GM19043 (cell line): ENCODE data around the gene OR56A1.
"Not testable (repeated sequence)": the region's sequence is repeated elsewhere in the genome, so short reads cannot be mapped to it uniquely, and the experiment has no call there.

Experiments used
- ATAC-seq: cut with Tn5 transposase; IDR thresholded peaks from one replicate; pipeline ENCODE4 v1.9.1; 2021; ENCODE audit warnings: low read depth; ENCODE audit not compliant: unreplicated experiment

The OR56A1 gene, protein sequence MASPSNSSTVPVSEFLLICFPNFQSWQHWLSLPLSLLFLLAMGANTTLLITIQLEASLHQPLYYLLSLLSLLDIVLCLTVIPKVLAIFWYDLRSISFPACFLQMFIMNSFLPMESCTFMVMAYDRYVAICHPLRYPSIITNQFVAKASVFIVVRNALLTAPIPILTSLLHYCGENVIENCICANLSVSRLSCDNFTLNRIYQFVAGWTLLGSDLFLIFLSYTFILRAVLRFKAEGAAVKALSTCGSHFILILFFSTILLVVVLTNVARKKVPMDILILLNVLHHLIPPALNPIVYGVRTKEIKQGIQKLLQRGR

DNA sequence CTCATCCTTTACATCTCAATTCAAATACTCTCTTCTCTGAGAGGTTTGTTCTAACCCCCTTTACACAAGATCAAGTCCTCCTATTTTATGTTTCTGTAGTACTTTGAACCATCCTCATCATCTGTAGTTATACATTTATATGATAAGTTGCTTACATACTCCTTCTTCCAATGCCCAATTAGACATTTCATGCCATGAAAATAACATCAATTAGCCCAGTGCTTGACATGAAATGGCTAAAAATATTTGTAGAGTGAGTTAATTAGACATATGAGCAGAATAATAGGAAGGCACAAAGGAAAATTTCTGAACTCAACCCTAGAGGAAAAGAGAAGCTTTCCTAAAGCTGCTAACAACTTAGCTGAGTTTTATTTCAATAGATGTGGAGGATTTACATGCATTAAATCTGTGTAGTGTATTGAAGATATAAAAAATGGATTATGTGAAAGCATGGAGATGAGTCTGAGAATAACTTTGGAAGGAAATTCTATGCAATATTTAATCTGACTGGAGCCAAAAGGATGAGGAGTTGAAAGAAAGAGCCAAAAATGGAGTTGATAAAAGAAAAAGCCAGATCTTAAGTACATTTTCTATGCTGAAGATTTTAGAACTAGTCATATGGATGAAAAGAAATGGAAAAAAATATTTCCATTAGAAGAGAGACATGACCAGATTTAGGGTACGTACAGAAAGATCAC, at the start of gene OR56A1:
TSS of gene OR56A1 (minus strand) at position 51 of the 698 bp plus-strand sequence. CDS start 3,066 bp downstream, outside the sequence.
- no peak for ATAC-seq

DNA sequence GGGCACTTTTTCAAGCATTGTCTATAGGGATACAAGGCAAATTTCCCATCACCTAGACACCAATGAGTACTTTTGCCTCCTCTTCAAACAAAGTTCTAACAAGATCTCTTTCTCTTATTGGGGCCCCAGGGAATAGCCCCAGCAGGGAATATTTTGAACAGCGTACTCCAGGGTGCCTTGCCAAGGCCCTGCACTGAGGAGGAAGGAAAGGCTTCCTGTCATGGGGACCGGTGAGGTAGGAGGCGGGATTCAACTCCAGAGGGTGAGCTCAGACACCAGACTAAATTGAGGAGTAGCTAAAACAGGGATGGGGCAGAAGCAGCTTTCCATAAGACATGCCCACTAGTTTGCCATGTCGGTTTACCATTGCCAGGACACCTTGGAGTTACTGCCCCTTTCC, 48.9 kb upstream of the OR56A1 start:
- no peak for ATAC-seq

DNA sequence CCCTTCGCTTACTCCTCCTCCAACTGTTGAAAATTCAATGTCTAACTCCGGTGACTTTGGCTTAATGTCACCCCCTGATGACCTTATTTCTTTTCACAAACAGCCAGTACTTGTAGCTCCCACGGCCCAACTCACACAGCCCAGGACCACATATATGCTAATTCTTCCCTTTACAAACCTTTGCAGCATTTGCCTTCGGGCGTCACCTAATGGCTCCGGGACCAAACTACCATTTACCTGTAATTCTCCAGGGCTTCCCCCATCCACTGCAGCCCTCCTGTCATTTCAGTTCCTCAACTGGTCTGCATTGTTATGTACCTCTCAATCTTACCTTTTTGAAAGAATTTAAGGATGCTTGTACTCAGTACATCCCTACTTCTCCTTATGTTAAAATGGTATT, 47.2 kb upstream of the OR56A1 start:
- no peak for ATAC-seq

DNA sequence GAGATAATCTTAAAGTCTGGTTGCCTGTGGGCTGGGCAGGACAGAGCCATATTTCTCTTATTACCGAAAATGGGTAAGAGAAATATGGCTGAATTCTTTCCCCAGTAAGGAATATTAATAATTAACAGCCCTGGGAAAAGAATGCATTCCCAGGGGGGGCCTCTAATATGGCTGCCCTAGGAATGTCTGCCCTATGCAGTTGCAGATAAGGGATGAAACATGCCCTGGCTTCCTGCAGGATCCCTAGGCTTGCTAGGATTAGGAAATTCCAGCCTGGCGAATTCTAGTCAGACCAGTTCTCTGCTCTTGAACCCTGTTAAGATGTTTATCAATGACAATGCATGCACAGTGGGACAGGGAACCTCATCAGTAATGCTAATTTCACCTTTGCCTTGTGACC, 45.9 kb upstream of the OR56A1 start:
- ATAC-seq, result not testable (repeated sequence)

DNA sequence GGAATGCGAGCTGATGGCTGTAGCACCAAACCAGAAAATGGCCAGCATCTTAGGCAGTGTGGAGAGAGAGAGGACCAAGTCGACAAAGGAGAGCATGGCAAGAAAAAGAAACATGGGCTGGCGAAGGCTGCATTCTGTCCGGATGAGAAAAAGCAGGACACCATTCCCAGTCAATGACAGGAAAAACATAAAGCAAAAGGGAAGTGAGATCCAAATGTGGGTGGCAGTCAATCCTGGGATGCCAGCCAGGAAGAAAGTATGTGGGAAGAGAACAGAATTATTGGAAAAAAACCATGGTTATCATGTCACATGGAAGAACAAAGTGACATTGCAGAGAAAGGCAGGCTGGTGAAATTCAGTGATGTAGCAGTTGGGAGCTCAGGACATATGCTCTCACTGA, 36.9 kb upstream of the OR56A1 start:
- no peak for ATAC-seq

DNA sequence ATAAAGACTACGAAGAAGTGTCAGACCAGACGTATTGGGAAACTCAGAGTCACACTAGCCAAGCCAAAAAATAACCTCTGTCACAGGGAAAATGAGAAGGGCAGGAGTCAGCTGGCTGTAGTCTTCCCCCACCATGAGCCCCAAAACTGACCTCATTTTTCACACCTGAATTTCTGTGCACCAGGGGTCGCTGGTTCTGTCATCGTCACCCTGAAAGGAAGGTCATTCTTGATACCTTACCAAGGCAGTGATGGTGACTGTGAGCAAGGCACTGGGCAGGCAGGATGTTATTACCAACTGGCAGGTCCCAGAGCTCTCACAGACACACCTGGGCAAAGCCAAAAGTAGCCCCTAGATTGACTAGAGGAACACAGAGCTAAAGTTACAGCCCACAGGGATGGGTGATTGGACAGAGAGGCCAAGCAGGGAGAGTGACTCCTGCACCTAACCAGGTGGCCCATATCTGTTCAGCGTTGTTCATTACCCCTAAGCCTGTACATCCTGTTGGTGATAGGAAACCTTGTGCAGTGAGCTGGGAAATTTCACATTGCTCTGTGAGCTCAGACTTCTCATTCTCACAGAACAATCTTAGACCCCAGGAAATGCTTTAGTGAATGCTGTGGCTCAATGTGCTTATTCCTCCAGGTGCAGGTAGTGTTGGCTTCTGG, 32.3 kb upstream of the OR56A1 start:
- peak; percentile 61 for ATAC-seq

DNA sequence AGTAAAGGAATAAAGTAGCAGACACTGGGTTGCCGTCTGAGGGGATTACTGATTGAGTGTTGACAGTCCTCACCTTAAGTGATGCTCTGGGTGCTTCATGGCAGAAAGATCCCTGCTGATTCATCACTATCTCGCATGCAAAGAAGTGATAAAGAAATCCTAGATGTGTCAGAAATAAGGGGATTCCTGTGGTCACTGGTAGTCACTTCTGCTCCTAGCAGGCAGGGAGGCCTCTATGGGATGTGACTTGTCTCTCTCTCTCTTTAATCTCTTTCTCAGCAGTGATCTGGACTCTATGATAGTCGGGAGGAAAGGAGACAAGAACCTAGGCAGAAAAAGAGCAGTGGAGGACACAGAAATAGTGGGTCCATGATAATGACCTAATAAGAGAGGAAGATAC, 30.9 kb upstream of the OR56A1 start:
- ATAC-seq, result no peak

DNA sequence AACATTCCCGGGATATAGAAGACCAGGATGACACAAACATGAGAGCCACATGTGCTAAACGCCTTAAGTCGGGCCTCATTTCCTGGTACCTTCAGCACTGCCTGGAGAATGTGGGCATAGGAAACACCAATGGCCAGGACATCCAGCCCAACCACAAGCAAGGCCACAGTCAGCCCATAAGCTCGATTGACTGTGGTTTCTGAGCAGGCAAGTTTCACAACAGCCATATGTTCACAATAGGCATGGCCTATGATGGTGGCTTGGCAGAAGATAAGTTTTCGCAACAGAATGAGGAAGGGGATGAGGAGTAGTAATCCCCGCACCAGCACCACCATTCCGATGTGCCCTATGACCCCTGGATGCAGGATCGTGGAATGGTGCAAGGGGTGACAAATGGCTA, 26.9 kb upstream of the OR56A1 start:
- no peak for ATAC-seq

DNA sequence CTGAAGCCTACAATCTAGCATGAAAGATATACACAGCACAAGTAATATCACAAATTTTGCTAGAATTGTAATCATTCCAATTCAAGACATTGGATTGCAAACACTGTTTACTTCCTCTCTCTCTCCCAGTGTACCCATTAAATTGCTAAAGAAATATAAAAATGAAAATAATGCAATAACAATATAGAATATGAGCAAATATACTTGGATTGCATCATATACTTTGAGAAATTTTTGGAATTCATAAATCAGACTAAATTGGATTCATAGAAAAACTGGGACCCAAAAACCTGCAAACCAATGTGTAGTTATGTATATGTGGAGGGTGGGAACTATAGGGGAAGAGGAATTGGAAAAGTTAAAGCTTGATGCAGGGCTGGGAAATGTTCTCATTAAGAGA, 25.0 kb upstream of the OR56A1 start:
- no peak for ATAC-seq

DNA sequence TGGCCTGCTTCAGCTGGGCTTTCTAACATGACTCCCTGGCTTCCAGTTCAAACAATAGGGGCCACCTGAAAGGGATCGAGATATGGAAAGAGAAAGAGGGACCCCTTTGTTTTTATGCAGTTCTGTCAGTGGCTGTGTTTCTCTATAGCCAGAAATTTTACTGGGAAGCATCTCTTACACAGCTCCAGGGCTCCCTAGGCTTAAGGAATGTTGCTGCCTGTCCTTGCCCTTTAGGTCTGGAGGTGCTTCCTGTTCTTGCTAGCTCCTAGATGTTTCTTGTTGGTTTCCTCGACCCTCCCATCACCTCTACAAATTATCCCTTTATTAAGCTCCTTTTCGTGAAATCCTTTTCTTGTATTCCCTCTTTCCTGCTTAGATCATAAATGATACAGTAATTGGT, 21.8 kb upstream of the OR56A1 start:
- no peak for ATAC-seq

DNA sequence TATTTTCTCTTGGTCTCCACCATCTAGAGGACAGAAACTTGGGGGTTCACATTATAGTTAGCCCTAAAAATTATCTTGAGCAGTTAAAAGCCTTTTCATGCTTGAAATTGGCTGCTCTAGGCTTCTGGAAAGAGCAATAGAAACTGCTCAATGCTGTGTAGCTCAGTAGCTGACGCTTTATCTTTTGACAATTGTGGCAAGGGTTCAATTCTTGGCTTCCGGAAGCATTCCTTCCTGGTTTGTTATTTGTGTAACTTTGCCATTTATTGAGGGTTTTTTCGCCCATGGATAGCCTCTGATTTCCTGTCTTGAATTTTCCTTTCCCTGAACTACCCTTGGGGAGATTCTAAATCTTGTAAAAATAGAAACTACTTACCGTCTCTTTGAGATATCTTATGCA, 10.3 kb upstream of the OR56A1 start:
- no peak for ATAC-seq

DNA sequence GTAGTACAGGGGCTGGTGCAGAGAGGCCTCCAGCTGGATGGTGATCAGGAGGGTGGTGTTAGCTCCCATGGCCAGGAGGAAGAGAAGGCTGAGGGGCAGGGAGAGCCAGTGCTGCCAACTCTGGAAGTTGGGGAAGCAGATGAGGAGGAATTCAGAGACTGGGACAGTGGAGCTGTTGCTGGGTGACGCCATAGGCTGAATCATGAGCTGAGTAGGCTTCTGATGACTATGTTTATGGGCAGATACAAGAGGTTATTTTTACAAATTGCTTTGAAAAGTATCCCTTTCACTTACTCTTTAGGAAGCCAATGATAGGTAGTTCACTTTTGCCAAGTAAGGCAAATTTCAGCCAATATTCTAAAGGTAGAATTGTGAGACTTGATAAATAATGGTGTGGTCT, 3.1 kb downstream of the OR56A1 start:
- no peak for ATAC-seq

DNA sequence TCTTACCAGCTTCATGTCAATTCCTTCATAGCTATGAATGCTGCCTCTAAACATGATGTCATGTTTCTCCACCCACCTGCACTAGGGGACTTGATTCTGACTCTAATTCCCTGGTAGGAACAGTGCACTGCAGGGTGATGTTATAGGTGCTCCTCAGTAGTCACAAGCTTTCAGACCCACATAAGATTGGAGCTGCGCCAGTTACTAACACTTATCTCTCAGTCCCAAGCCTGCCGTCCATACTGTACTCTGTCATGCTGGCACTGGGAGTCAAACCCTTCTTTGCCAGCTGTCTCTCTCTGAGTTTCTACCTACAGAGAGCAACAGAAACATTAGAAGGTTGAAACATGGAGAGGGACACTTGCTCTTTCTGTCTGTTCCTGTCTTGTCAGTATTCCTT, 5.5 kb downstream of the OR56A1 start:
- ATAC-seq, result no peak

DNA sequence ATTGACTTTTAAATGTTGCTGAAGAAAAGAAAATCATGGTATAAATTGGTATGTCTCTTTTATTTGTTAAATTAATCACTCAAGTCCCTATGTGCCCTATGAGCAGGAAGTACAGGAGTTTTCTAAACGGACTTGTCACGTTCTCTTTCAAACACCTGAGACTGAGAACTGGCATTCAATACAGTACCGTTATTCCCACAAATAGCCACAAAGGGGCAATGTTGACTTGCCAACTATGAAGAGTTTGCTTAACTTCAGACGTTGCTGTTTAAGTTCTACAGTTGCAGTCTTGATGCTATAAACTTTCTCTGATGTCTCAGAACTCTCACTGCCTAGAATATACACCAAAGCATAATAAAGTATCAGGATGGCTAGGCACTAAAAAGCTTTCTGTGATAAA, 7.6 kb downstream of the OR56A1 start:
- no peak for ATAC-seq

DNA sequence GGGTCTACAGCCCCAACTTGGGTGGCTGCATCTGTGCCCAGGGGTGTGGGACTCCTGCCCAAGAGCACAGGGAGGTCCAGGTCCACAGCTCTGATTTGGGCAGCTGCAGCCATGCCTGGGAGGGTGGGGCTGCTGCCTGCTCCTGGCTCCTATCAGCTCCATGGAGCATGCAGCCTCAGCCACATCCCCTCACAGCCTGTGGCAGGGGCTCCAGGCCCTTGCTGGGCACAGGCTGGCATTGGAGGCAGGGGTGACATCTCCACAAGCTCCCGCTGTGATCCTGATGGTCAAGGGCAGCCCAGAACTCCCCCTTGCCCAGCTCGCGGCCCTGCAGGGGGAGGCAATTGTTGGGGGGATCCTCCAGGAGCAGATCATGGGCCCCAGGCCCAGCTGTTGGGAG, 17.5 kb downstream of the OR56A1 start:
- no peak for ATAC-seq

DNA sequence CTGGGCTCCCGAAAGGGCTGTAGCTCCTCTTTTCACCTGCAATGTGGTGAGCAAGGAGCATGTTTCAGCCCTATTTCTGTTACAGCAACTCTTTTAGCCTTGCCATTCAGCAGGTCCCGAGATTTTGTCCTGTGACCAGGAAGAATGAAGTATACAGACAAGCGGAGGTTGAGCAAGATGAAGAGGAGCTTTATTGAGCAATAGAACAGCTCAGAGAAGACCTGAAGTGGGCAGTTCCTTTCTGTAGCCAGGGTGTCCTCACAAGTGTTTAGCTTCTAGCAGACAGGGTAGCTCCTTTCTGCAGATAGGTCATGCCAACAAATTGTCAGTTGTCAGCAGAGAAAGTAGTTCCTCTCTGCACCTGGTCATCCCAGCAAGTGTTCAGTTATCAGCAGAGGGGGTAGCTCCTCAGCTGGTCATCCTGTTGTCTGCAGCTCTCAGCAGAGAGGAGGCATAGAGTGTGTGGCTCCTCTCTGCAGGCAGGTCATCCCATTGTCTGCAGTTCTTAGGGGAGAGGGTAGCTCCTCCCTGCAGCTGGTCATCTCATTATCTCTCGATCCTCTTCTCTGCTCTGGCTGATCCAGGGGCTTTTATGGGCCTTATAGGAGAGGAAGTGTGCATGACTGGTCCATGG, 18.4 kb downstream of the OR56A1 start:
- no peak for ATAC-seq

DNA sequence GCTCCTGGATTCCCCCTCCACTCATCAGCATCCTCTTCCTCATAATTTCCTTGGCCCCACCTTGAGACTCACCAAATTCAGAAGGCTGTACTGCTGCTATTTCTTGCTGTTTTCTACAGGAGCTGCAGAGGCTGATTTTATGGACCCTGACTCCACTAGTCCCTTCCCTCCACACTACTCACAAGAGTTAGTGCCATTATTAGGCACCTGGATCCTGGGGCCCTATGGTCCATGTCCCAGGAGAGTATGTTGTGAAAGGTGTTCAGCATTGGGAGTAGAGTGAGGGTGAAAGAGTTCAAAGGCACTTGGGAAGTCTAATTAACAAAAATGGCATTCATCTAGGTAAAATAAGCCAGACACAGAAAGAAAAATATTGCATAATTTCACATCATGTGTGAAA, 23.7 kb downstream of the OR56A1 start, which contains the start of gene OR56A4:
TSS of gene OR56A4 (minus strand) at position 101 of the 400 bp plus-strand sequence. CDS start 3,954 bp downstream, outside the sequence.
- no peak for ATAC-seq

DNA sequence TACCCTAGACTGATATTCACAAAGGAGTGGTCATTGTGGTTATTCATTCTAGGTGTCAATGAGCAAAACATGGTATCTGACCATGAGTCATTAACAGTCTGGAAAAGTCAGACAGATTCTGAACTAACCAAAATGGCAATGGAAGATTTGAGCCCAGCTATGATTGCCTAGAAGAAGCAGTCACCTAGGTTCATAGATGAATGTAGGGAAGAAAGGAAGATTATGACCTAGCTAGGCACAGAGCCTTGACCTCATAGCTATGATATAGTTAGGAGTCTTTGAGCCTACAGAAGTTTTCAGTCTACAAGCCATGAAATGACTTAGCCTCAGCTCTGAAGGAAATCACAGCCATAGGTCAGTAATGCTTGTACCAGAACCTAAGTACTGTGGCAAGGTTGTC, 24.2 kb downstream of the OR56A1 start:
- ATAC-seq, result no peak

DNA sequence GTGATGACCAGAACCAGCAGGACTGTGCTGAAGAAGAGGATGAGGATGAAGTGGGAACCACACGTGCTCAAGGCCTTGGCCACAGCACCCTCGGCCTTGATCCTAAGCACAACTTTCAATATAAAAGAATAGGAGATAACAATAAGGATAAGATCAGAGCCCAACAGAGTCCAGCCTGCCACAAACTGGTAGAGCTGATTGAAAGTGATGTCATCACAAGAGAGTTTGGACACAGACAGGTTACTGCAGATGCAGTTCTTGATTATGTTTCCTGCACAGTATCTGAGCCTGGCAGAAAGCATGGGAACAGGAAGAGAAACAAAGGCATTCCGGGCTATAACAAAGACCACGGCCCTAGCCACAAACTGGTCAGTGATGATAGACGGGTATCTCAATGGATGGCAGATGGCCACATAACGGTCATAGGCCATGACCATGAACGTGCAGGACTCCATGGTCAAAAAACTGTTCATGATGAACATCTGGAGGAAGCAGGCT, 28.3 kb downstream of the OR56A1 start:
- ATAC-seq, result no peak

DNA sequence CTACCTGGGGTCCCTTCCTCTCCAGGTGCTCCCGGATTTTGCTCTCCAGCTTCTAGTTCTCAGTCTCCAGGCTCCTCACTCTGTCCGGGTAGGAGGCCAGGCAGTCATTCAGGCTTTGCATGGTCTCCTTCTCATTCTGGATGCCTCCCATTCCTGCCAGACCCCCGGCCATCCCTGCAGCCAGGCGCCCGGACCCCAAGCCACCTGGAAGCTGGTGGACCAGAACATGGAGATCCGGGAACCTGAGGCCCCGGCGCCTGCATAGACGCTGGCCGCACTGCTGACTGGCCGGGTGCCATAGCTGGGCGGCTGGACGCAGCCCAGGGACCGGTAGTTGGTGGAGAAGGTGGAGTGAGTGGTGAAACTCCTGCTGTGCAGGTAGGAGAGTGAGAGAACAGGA, 35.8 kb downstream of the OR56A1 start:
- ATAC-seq, result no peak
